Measurements from ENCODE around the gene ING1.

Gene ING1

DNA sequence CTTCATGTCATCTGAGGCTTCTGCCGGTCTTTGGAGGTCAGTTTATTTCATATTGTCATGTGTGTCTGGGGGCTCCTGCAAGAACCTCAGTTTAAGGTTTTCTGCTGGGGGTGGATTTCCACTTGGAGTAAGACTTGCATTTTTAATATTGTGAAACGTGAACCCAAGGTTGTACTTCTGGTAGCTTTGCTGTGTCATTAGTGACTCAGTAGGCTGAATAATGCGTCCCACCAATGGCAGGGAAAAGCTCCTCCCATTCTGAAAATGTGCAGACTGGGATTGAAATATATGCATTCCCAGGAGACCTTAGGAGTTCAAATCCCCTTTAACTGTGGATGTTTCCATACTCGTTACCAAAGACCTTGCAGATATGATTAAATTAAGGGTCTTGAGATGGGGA is 46.2 kb downstream of the ING1 start:
- Histone ChIP-seq H3K27me3 (ENCODE audit: control insufficient read depth in 1 of 2, insufficient read depth in 2 of 2, low read length in 2 of 2) (no peaks in the 10 kb centered on the region), H3K27ac (ENCODE audit: low read depth, low read length) (no peak overlapping the region), H3K4me1 (ENCODE audit: insufficient read depth, low read length) (no peaks in the 10 kb centered on the region), H3K36me3 (ENCODE audit: insufficient read depth, low read length) (no peaks in the 10 kb centered on the region), H3K4me3 (ENCODE audit: low read depth in 1 of 2, low read length in 2 of 2) (no peak overlapping the region), H3K9me3 (ENCODE audit: low read length) (no peaks in the 10 kb centered on the region), H3K9ac (ENCODE audit: low read length) (no peak overlapping the region)

GRCh38 chr13:110760611-110761010 is 47.1 kb downstream of the ING1 start:
- Histone ChIP-seq H3K4me3 (ENCODE audit: low read depth in 1 of 2, low read length in 2 of 2) (no peak overlapping the region), H3K9ac (ENCODE audit: low read length) (no peak overlapping the region), H3K27ac (ENCODE audit: low read depth, low read length) (no peak overlapping the region), H3K36me3 (ENCODE audit: insufficient read depth, low read length) (no peaks in the 10 kb centered on the region), H3K4me1 (ENCODE audit: insufficient read depth, low read length) (no peaks in the 10 kb centered on the region), H3K27me3 (ENCODE audit: control insufficient read depth in 1 of 2, insufficient read depth in 2 of 2, low read length in 2 of 2) (no peaks in the 10 kb centered on the region), H3K9me3 (ENCODE audit: low read length) (no peaks in the 10 kb centered on the region)

DNA sequence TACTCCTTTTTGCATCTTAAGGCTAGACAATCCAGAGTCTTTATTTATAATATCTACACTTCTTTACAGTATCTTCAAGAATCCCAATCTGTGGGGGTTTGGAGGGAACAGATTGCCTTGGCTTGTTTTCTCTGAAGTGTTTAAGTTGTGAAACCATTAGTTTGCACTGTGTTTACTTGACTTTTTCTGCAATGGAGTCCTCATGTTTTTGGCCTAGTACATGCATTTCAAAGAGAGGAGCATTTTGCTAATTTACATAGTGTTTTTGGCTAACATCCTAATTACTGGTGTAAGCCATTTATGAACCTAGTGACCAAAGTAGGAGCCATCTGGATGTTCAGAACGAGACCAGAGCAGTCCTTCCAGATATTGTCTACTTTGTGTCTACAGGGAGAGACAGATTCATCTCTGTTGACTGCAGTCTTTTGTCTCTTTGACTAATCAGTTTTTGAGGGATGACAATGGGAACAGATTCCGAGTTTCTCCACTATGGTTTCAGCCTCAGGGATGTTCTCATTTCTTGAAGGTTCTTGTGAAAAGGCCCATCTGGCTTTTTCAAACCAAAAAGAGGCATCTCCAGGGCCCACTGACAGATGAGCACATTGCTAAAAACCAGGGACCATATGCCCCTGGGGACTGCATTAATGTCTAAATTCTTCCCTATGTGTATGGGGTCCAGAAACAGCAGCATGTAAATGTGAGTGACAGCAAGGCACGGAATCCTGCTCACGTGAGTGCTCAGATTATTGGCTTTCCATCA is 53.4 kb downstream of the ING1 start:
- H3K27ac ChIP-seq (ENCODE audit: low read depth, low read length): no peak overlapping the region
- no peaks in the 10 kb centered on the region for H3K9me3 ChIP-seq (ENCODE audit: low read length)
- no peak overlapping the region for H3K9ac ChIP-seq (ENCODE audit: low read length)
- no peak overlapping the region for H3K4me3 ChIP-seq (ENCODE audit: low read depth in 1 of 2, low read length in 2 of 2)
- H3K36me3 ChIP-seq (ENCODE audit: insufficient read depth, low read length): no peaks in the 10 kb centered on the region
- H3K27me3 ChIP-seq (ENCODE audit: control insufficient read depth in 1 of 2, insufficient read depth in 2 of 2, low read length in 2 of 2): no peaks in the 10 kb centered on the region
- H3K4me1 ChIP-seq (ENCODE audit: insufficient read depth, low read length): no peaks in the 10 kb centered on the region

GRCh38 chr13:110767476-110767875 is 54.0 kb downstream of the ING1 start:
- Histone ChIP-seq H3K9me3 (ENCODE audit: low read length) (no peaks in the 10 kb centered on the region), H3K4me1 (ENCODE audit: insufficient read depth, low read length) (no peaks in the 10 kb centered on the region), H3K27me3 (ENCODE audit: control insufficient read depth in 1 of 2, insufficient read depth in 2 of 2, low read length in 2 of 2) (no peaks in the 10 kb centered on the region), H3K9ac (ENCODE audit: low read length) (no peak overlapping the region), H3K27ac (ENCODE audit: low read depth, low read length) (no peak overlapping the region), H3K36me3 (ENCODE audit: insufficient read depth, low read length) (no peaks in the 10 kb centered on the region), H3K4me3 (ENCODE audit: low read depth in 1 of 2, low read length in 2 of 2) (no peak overlapping the region)

DNA sequence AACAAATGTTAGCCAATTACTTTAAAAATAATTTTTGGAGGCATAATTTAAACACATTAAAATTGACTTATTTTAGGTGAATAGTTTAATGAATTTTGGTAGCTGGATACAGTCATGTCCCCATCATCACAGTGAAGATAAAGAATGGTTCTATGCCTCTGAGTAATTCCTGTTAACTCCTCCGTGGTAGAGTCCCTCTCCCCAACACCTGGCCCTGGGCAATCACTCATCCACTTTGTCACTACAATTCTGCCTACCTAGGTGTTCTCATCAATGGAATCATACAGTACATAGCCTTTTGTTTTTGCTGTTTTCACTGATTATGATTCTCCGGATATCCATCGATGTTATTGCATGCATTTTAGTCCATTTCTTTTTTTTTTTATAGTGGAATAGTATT is 55.6 kb downstream of the ING1 start:
- Histone ChIP-seq H3K4me3 (ENCODE audit: low read depth in 1 of 2, low read length in 2 of 2) (no peak overlapping the region), H3K27ac (ENCODE audit: low read depth, low read length) (no peak overlapping the region), H3K27me3 (ENCODE audit: control insufficient read depth in 1 of 2, insufficient read depth in 2 of 2, low read length in 2 of 2) (no peaks in the 10 kb centered on the region), H3K4me1 (ENCODE audit: insufficient read depth, low read length) (no peaks in the 10 kb centered on the region), H3K9me3 (ENCODE audit: low read length) (no peaks in the 10 kb centered on the region), H3K9ac (ENCODE audit: low read length) (no peak overlapping the region), H3K36me3 (ENCODE audit: insufficient read depth, low read length) (no peaks in the 10 kb centered on the region)

DNA sequence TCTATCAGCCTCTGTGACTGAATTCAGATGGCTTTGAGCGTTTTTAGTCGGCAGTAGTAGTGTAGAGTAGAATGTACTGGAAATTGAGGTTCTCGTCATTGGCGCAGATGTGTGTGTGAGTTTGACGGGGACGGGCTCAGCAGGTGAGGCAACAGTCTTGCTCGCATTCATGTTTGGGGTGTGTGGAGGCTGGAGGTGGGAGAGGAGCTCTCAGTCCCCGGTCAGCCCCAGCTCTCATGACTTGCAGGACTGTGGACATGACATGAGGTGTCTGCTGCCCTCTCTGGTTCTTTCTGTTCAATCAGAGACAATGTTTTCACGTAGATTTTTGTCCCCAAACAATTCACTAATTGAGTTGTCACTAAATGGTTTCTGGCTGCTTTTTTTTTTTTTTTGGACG is 57.2 kb downstream of the ING1 start:
- H3K36me3 ChIP-seq (ENCODE audit: insufficient read depth, low read length): no peaks in the 10 kb centered on the region
- no peaks in the 10 kb centered on the region for H3K4me1 ChIP-seq (ENCODE audit: insufficient read depth, low read length)
- H3K27me3 ChIP-seq (ENCODE audit: control insufficient read depth in 1 of 2, insufficient read depth in 2 of 2, low read length in 2 of 2): no peaks in the 10 kb centered on the region
- H3K27ac ChIP-seq (ENCODE audit: low read depth, low read length): no peak overlapping the region
- no peak overlapping the region for H3K4me3 ChIP-seq (ENCODE audit: low read depth in 1 of 2, low read length in 2 of 2)
- H3K9me3 ChIP-seq (ENCODE audit: low read length): no peaks in the 10 kb centered on the region
- no peak overlapping the region for H3K9ac ChIP-seq (ENCODE audit: low read length)

GRCh38 chr13:110771194-110771593 is 57.7 kb downstream of the ING1 start:
- Histone ChIP-seq H3K9me3 (ENCODE audit: low read length) (no peaks in the 10 kb centered on the region), H3K36me3 (ENCODE audit: insufficient read depth, low read length) (no peaks in the 10 kb centered on the region)

GRCh38 chr13:110772091-110772984 is 58.8 kb downstream of the ING1 start:
- Histone ChIP-seq H3K36me3 (ENCODE audit: insufficient read depth, low read length) (no peaks in the 10 kb centered on the region), H3K9me3 (ENCODE audit: low read length) (no peaks in the 10 kb centered on the region), H3K27me3 (ENCODE audit: control insufficient read depth in 1 of 2, insufficient read depth in 2 of 2, low read length in 2 of 2) (no peaks in the 10 kb centered on the region), H3K4me3 (ENCODE audit: low read depth in 1 of 2, low read length in 2 of 2) (no peak overlapping the region), H3K4me1 (ENCODE audit: insufficient read depth, low read length) (no peaks in the 10 kb centered on the region), H3K27ac (ENCODE audit: low read depth, low read length) (no peak overlapping the region), H3K9ac (ENCODE audit: low read length) (no peak overlapping the region)

More at GRCh38 chr13:110771194-110771593, 57.7 kb downstream of the ING1 start:
- no peak overlapping the region for H3K27ac ChIP-seq (ENCODE audit: low read depth, low read length)
- H3K9ac ChIP-seq (ENCODE audit: low read length): no peak overlapping the region
- no peaks in the 10 kb centered on the region for H3K27me3 ChIP-seq (ENCODE audit: control insufficient read depth in 1 of 2, insufficient read depth in 2 of 2, low read length in 2 of 2)
- no peak overlapping the region for H3K4me3 ChIP-seq (ENCODE audit: low read depth in 1 of 2, low read length in 2 of 2)
- H3K4me1 ChIP-seq (ENCODE audit: insufficient read depth, low read length): no peaks in the 10 kb centered on the region
